ELR (cell line): Measurements from ENCODE around the gene SHISA3.
"Not testable (repeated sequence)": the region's sequence is repeated elsewhere in the genome, so short reads cannot be mapped to it uniquely, and the experiment has no call there.

Experiments
- DNase-seq: peaks from one replicate; pipeline ENCODE4 v3.0.0-alpha.2; 2015; ENCODE audit warnings: low read depth

The SHISA3 gene

DNA sequence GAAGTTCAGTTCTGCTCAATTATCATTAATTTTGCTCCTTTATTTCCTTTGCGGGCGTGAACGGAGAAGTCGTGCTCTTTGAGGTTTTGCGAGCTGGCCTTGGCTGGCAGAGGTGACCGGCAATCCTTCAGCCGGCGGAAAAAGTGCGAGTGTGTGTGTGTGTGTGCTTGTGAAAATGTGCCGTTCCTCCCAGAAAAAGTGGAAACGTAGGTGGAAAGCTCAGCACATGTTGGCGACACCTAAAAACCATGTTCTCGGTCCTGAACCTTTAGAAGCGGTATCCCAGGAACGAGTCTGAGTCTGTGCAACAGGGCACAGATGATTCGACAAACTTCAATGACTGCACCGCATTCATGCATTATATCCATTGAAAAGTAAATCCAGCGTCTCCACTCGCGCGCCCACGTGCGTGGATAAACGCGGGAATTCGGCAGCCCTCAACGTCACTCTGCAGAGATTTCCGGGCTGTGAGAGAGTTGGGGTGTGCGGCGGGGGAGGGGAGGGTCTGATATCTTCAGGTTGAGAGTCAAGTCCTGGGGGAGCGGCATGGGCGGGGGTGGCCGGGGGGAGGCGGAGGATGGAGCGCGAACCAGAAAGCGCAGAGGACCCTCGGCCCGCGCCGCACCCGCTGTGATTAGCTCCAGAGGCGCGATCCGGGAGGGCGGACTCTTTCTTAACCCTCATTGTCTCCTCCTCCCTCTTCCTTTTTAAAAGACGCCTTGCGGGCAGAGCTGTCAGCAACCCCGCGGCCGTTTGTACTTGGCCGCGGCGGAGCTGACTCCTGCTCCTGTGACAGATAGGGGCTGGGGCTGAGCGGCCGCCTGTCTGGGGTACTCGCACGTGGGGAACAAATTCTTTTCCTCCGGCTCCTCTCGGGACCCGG lies at the start of gene SHISA3:
SHISA3 (plus strand) TSS at position 737 of the 883 bp plus-strand sequence. CDS start 569 bp downstream, outside the sequence.
- no peak for DNase-seq

- no peak for DNase-seq
Measured at GRCh38 chr4:42348247-42348646, 49.0 kb upstream of the SHISA3 start.

- DNase-seq: no peak
Measured at GRCh38 chr4:42348692-42349091, 48.6 kb upstream of the SHISA3 start.

GRCh38 chr4:42350611-42351182 lies 46.6 kb upstream of the SHISA3 start:
- no peak for DNase-seq

- no peak for DNase-seq
Measured at GRCh38 chr4:42352049-42352448, 45.2 kb upstream of the SHISA3 start.

- DNase-seq: no peak
Measured at GRCh38 chr4:42357325-42357724, 40.0 kb upstream of the SHISA3 start.

- DNase-seq: no peak
Measured at GRCh38 chr4:42359711-42360110, 37.6 kb upstream of the SHISA3 start.

GRCh38 chr4:42360256-42360669 lies 37.0 kb upstream of the SHISA3 start:
- no peak for DNase-seq

DNA sequence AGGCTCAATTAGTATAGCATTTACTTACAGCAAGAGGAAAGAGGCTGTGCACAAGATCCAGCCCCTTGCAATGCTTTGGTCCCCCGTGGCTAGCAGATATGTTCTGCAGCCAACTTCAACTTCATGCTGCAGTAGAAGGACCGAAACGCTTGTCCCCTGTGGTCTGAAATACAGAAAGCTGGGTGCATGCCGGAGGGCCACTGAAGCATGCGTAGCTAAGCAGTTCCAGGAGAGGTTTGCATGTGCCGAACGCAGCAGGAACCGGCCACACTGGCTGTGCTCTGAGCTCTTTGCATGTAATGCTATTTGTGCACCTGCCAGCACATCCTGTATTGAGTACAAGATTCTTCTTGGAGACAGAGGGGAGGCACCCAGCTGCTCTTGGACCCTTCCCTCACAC lies 35.8 kb upstream of the SHISA3 start:
- no peak for DNase-seq

- DNase-seq: no peak
Measured at GRCh38 chr4:42362591-42362990, 34.7 kb upstream of the SHISA3 start.

GRCh38 chr4:42363614-42364013 lies 33.7 kb upstream of the SHISA3 start:
- DNase-seq: no peak

GRCh38 chr4:42364266-42365053 lies 32.8 kb upstream of the SHISA3 start:
- no peak for DNase-seq

GRCh38 chr4:42366959-42367358 lies 30.3 kb upstream of the SHISA3 start:
- no peak for DNase-seq

DNA sequence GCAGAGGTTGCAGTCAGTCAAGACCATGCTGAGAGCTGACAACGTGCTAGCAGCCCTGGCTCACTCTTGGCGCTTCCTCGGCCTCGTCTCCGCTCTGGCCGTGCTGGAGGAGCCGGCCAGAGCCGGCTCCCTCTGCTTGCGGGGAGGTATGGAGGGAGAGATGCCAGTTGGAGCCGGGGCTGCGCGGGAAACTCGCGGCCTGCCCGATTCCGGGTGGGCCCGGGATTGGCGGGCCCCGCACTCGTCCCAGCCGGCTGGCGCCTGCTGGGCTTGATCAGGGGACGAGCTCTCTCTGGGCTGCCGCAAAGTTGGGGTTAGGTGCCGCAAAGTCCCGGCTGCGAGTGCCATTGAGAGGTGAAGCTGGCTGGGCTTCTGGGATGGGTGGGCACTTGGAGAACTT lies 27.8 kb upstream of the SHISA3 start:
- no peak for DNase-seq

GRCh38 chr4:42371305-42372252 lies 25.7 kb upstream of the SHISA3 start:
- DNase-seq: peak; percentile 39

- DNase-seq: not testable (repeated sequence)
Measured at GRCh38 chr4:42372303-42372702, 25.0 kb upstream of the SHISA3 start.

DNA sequence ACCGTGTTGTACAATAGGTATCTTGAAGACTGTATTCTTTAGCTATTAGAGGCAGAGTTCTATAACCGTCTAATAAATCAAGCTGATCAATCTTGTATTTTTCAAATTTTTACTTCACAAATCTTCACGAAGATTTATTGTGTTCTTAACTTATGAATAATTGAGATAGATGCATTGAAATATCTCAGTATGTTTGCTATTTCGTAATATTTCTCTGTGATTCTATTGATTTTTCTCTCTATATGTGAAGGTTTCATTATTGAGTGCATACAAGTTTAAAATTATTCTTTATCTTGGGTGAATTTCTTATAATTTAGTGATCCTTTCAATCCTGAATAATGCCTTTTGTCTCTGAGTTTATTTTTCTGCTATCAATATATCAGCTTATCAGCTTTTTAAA lies 19.8 kb upstream of the SHISA3 start:
- DNase-seq: no peak

DNA sequence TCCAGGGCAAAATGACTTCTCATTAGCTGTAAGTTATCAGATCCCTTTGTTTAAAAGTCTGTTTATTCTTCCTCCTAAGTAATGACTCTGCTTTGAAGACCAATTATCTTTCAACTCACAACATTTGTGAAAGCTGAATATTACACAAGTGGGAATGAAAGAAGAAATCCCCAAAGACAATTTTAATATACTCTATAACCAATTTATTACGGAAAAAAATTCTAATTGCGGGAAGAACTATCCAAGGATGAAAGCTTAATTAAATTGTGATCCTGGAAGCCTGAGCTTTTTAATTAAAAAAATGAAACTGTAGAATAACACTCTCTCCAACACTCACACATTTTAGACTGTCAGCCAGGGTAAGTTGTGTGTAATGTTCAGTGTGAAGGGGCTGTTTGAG lies 15.6 kb upstream of the SHISA3 start:
- DNase-seq: no peak

GRCh38 chr4:42385516-42385915 lies 11.8 kb upstream of the SHISA3 start:
- no peak for DNase-seq

GRCh38 chr4:42390622-42391354 lies 6.5 kb upstream of the SHISA3 start:
- DNase-seq: no peak

- DNase-seq: no peak
Measured at GRCh38 chr4:42391355-42391664, 6.0 kb upstream of the SHISA3 start.
